Coronary artery (tissue), 2 donors: ENCODE data around the gene FBXO24.

Experiments used
- DNase-seq: peaks from one replicate; pipeline ENCODE4 v3.0.0-alpha.2; 2017; ENCODE audit warnings: low spot score
- H3K27ac ChIP-seq, 2 donors: fragments of 200-600 bp; sonication (generic); one replicate each; pipeline ENCODE4 v1.5.1; 2016 to 2019
- H3K4me3 ChIP-seq: fragments of 200-600 bp; sonication (generic); 2 replicates; pipeline ENCODE4 v1.5.1; 2016; ENCODE audit warnings: mild to moderate bottlenecking, moderate library complexity
- CTCF ChIP-seq: fragments of 200-600 bp; sonication (generic); IDR thresholded peaks from one replicate; pipeline ENCODE4 v1.5.1; 2019; ENCODE audit warnings: antibody characterized with exemption

FBXO24 gene

GRCh38 chr7:100641463-100641859 is 55.3 kb downstream of the FBXO24 start, which contains the start of gene TFR2:
Gene TFR2, minus strand, starts transcription at chr7:100641552. Its CDS starts 43 bp downstream, at chr7:100641509.
- TF ChIP-seq CTCF: no peak
- H3K4me3 ChIP-seq: no peak within 1 kb of the TSS
- H3K27ac ChIP-seq: no peak within 1 kb of the TSS
- no peak for DNase-seq

- TF ChIP-seq CTCF: no peak
- Histone ChIP-seq H3K4me3 (no peak overlapping the region), H3K27ac (no peak overlapping the region)
- DNase-seq: no peak
These were observed 55.9 kb downstream of the FBXO24 start for GRCh38 chr7:100641860-100642533.

- Histone ChIP-seq H3K27ac (no peak overlapping the region), H3K4me3 (no peak overlapping the region)
- no peak for DNase-seq
- no peak for TF ChIP-seq CTCF
These were observed 56.4 kb downstream of the FBXO24 start for GRCh38 chr7:100642534-100642907.

DNA sequence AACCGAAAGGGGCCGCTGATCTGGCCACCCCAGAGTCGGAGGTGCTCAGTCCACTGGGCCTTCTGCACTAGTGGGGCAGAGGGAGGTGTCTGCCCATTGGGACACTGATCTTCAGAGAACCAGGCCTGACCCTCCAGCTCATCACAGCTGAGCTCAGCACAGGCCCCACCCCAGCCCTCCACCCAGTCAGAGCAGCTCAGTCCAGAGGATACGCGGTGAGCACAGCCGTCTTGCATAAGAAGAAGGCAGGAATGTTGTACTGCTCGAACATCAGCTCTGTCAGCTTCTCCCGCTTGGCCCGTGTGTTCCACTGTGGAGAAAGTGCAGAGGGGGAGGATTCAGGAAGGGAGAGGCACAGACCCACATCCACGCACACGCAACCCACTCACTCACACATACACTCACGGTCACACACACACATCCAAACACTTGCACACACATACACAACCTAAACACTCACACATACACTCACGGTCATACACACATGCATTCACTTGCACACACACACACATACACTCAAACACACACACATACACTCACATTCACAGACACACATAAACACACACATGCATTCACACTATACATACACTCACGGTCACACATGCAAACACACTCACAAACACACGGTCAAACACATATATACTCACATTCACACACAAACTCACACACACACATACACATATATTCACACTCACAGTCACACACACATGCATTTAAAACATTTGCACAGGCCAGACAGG is 63.9 kb downstream of the FBXO24 start:
- no peak for TF ChIP-seq CTCF
- no peak overlapping the region for H3K27ac ChIP-seq

More for the DNA sequence above, 63.9 kb downstream of the FBXO24 start:
- H3K4me3 ChIP-seq: no peak overlapping the region
- DNase-seq: no peak
